Naive thymus-derived CD4-positive, alpha-beta T cell (primary cell): ENCODE data around the gene SLC1A7. TPM values are rescaled to one million over a fixed set of nuclear protein-coding genes. Genes with fewer than 3 reads are reported as not detected.
A peak's percentile ranks its signal among the peaks of the same experiment; 100 is the strongest.

ENCODE experiments used
- ATAC-seq: fragments of 150-1000 bp; cut with Tn5 transposase; 2 replicates; pipeline ENCODE4 v1.10.0; 2021; ENCODE audit warnings: mild to moderate bottlenecking, moderate library complexity
- CTCF ChIA-PET: fragments of 350-600 bp; sonication (Branson Sonifier 250); formaldehyde crosslinking; loops from one replicate; lab custom pipeline; 2021; ENCODE audit warnings: antibody characterized with exemption; lab: Charles Lee
- POLR2A ChIA-PET: fragments of 350-600 bp; sonication (Branson Sonifier 250); formaldehyde crosslinking; loops from one replicate; lab custom pipeline; 2021; ENCODE audit warnings: antibody characterized with exemption, inconsistent platforms; lab: Charles Lee
- DNase-seq, 9 donors: peaks; one replicate each; pipeline versions ENCODE4 v3.0.0 to v3.0.0-alpha.2; 2020 to 2022; ENCODE audit warnings: mixed read lengths in 1 of 9
- H3K27ac ChIP-seq: one replicate; pipeline ENCODE4 v1.7.0; 2013; ENCODE audit warnings: mild to moderate bottlenecking, low read depth, low read length, moderate library complexity
- H3K27me3 ChIP-seq, 2 donors: one replicate each; pipeline ENCODE4 v1.7.0; 2013; ENCODE audit warnings: low read length in 2 of 2, mild to moderate bottlenecking in 2 of 2, moderate library complexity in 2 of 2; ENCODE audit not compliant: control insufficient read depth in 2 of 2, insufficient read depth in 2 of 2
- H3K36me3 ChIP-seq, 3 experiments: 1 replicate in 2 of 3; 2 replicates in 1 of 3; pipeline ENCODE4 v1.7.0; 2013; ENCODE audit warnings: low read length in 3 of 3, mild to moderate bottlenecking in 3 of 3, moderate library complexity in 1 of 3; ENCODE audit not compliant: insufficient read depth in 3 of 3, control insufficient read depth in 2 of 3
- H3K4me1 ChIP-seq, 2 donors: one replicate each; pipeline ENCODE4 v1.7.0; 2013; ENCODE audit warnings: low read length in 2 of 2, mild to moderate bottlenecking in 2 of 2, moderate library complexity in 1 of 2; ENCODE audit not compliant: control insufficient read depth in 2 of 2, insufficient read depth in 2 of 2
- H3K4me3 ChIP-seq: 2 replicates; pipeline ENCODE4 v1.7.0; 2013; ENCODE audit warnings: mild to moderate bottlenecking, low read length
- H3K9me3 ChIP-seq, 3 experiments: 1 replicate in 2 of 3; 2 replicates in 1 of 3; pipeline ENCODE4 v1.7.0; 2013; ENCODE audit warnings: low read length in 3 of 3; ENCODE audit not compliant: control insufficient read depth in 2 of 3
- H3K27ac Mint-ChIP-seq, 9 donors: one replicate each; pipeline ENCODE4 v1.8.0; 2020 to 2022; ENCODE audit warnings: mixed read lengths in 9 of 9, mild to moderate bottlenecking in 8 of 9, moderate library complexity in 5 of 9, inconsistent platforms in 2 of 9
- H3K27me3 Mint-ChIP-seq, 5 donors: one replicate each; pipeline ENCODE4 v1.8.0; 2021 to 2022; ENCODE audit warnings: mixed read lengths in 5 of 5, mild to moderate bottlenecking in 1 of 5
- H3K36me3 Mint-ChIP-seq, 5 donors: one replicate each; pipeline ENCODE4 v1.8.0; 2020 to 2022; ENCODE audit warnings: mixed read lengths in 5 of 5, mild to moderate bottlenecking in 3 of 5, inconsistent platforms in 1 of 5
- H3K4me1 Mint-ChIP-seq, 7 donors: one replicate each; pipeline ENCODE4 v1.8.0; 2020 to 2022; ENCODE audit warnings: mixed read lengths in 7 of 7, mild to moderate bottlenecking in 3 of 7, inconsistent platforms in 1 of 7
- H3K4me3 Mint-ChIP-seq, 10 donors: one replicate each; pipeline ENCODE4 v1.8.0; 2020 to 2022; ENCODE audit warnings: mild to moderate bottlenecking in 10 of 10, mixed read lengths in 10 of 10, moderate library complexity in 6 of 10, inconsistent platforms in 2 of 10
- H3K9me3 Mint-ChIP-seq, 11 donors: one replicate each; pipeline ENCODE4 v1.8.0; 2020 to 2022; ENCODE audit warnings: mixed read lengths in 11 of 11, mild to moderate bottlenecking in 4 of 11, inconsistent platforms in 1 of 11, moderate library complexity in 1 of 11
- intact Hi-C, 2 donors: fragments of 100-400 bp; cut with micrococcal nuclease; formaldehyde crosslinking; loops; one replicate each; pipeline ENCODE4 v1.15.1; 2023
- polyA plus RNA-seq, 2 donors: library from polyadenylated mRNA; unstranded; fragments of 300-500 nt; fragmentation: Illumina TruSeq; gene quantifications; one replicate each; pipeline ENCODE4 v1.2.3, GENCODE V29; 2021
- total RNA-seq, 6 experiments: library from RNA in 5 of 6; stranded (reverse) in 5 of 6; gene quantifications; 1 replicate in 5 of 6; 2 replicates in 1 of 6; pipeline ENCODE4 v1.2.3 and lab custom pipeline; 2021 to 2026

Gene SLC1A7
- total and polyA plus RNA-seq, 7 experiments from 2014 or later = 0.16 to 1.8 TPM; not detected in 5

DNA sequence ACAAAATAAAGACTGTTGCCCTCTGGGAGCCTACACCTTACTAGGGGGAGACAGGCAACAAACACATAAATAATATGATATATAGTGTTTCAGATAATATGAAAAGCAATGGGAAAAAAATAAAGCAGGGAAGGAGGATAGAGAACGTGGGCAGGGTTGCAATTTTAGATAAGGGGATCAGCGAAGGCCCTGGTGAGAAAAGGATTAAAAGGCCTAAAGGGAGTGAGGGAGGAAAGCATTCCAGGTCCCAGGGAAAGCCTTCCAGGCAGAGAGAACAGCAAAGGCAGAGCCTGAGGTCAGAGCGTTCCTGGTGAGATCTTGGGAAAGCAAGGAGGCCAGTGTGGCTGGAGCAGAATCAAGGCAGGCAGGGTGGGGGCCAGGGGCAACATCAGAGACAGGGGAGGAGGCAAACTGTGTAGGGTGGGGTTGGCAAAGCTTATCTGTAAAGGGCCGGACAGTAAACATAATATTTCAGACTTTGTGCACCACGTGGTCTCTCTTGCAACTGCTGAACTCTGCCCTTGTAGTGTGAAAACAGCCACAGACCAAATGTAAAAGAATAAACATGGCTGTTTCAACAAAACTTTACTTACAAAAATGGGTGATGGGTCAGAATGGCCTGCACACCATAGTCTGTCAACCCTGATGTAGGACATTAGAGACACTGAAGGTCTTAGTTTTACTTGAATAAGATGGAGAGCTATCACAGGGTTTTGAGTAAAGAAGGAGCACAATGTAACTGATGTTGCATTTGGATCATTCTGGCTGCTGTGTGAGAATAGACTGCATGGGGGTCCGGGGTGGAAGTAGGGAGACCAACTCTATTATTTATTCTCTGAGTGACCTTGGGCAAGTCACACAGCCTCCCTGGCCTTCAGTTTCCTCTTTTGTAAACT lies 40.9 kb upstream of the SLC1A7 start:
- Mint-ChIP-seq H3K36me3 (no peaks in the 10 kb centered on the region), H3K9me3 (no peaks in the 10 kb centered on the region), H3K4me1 (no peaks in the 10 kb centered on the region), H3K4me3 (no peak overlapping the region), H3K27me3 (peaks cover 0 to 27% (median 12%) of the 10 kb centered on the region in 5 donors), H3K27ac (no peak overlapping the region)
- Histone ChIP-seq H3K27ac (no peak overlapping the region), H3K4me3 (no peak overlapping the region), H3K4me1 (no peaks in the 10 kb centered on the region), H3K36me3 (no peaks in the 10 kb centered on the region), H3K9me3 (no peaks in the 10 kb centered on the region), H3K27me3 (no peaks in the 10 kb centered on the region)
- ATAC-seq (no peak), DNase-seq (no peak)
- ChIA-PET CTCF (interaction anchor here (0.5 to 1.3 kb wide), 4 partner anchors 13 to 304 kb away, joined by 3 to 4 read pairs (median 4); partner anchors contain the start of gene CPT2), POLR2A (interaction anchor here (1.0 kb wide), 1 partner anchor 15 kb away, joined by 3 read pairs; no protein-coding TSS in a partner anchor)
- intact Hi-C loops = loop anchor here (2.0 to 5.0 kb wide), 3 partner anchors 256 to 1287 kb away; partner anchors contain the start of genes ECHDC2 (in 1 of the 2) and SCP2 (in 1 of the 2)

DNA sequence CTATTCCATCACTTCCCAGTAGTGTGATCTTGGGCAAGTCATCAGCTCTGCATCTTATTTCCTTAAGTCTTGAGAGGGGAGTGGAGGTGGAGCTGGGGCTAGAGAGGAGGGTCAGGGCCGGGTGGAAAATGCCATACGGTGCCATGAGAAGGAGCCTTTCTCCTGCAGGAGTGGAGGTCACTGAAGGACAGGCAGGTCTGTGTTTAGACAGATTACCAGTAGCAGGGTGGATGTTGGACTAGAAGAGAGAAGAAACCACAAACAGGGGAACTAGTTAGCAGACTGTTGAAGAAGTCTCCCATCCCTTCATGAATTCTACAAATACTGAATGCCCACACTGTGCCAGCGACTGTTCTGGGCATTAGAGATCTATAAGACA lies 40.3 kb upstream of the SLC1A7 start:
- POLR2A ChIA-PET = interaction anchor here (1.0 kb wide), 1 partner anchor 15 kb away, joined by 3 read pairs; no protein-coding TSS in a partner anchor

GRCh38 chr1:53182111-53182593 lies 39.7 kb upstream of the SLC1A7 start:
- Mint-ChIP-seq H3K36me3 (no peaks in the 10 kb centered on the region), H3K27me3 (peaks cover 4 to 25% (median 6%) of the 10 kb centered on the region in 5 donors), H3K4me1 (no peaks in the 10 kb centered on the region), H3K27ac (no peak overlapping the region), H3K4me3 (no peak overlapping the region), H3K9me3 (no peaks in the 10 kb centered on the region)
- Histone ChIP-seq H3K4me3 (no peak overlapping the region), H3K9me3 (no peaks in the 10 kb centered on the region), H3K27ac (no peak overlapping the region), H3K27me3 (no peaks in the 10 kb centered on the region), H3K4me1 (no peaks in the 10 kb centered on the region), H3K36me3 (no peaks in the 10 kb centered on the region)
- intact Hi-C loops = loop anchor here (1.0 to 5.0 kb wide), 5 partner anchors 255 to 1285 kb away; partner anchors contain the start of genes ECHDC2 (in 1 of the 2) and SCP2 (in 1 of the 2)
- POLR2A ChIA-PET = interaction anchor here (1.0 kb wide), 1 partner anchor 16 kb away, joined by 3 read pairs; no protein-coding TSS in a partner anchor
- DNase-seq = peak; percentile 44 to 76 (median 69)
- CTCF ChIA-PET = interaction anchor here (0.7 to 1.1 kb wide), 3 partner anchors 9 to 18 kb away, joined by 3 to 4 read pairs (median 4); partner anchors contain the start of gene CPT2
- ATAC-seq = peak; percentile 90

More for the DNA sequence above, 40.3 kb upstream of the SLC1A7 start:
- intact Hi-C loops = loop anchor here (1.0 to 5.0 kb wide), 5 partner anchors 255 to 1286 kb away; partner anchors contain the start of genes ECHDC2 (in 1 of the 2) and SCP2 (in 1 of the 2)
- no peak overlapping the region for H3K27ac Mint-ChIP-seq
- no peaks in the 10 kb centered on the region for H3K4me1 Mint-ChIP-seq
- H3K36me3 Mint-ChIP-seq = no peaks in the 10 kb centered on the region
- ATAC-seq = no peak
- Histone ChIP-seq H3K27me3 (no peaks in the 10 kb centered on the region), H3K9me3 (no peaks in the 10 kb centered on the region), H3K4me3 (no peak overlapping the region), H3K4me1 (no peaks in the 10 kb centered on the region), H3K36me3 (no peaks in the 10 kb centered on the region), H3K27ac (no peak overlapping the region)
- CTCF ChIA-PET = interaction anchor here (0.5 to 1.1 kb wide), 4 partner anchors 9 to 303 kb away, joined by 3 to 4 read pairs (median 4); partner anchors contain the start of gene CPT2
- H3K9me3 Mint-ChIP-seq = no peaks in the 10 kb centered on the region
- no peak for DNase-seq
- no peak overlapping the region for H3K4me3 Mint-ChIP-seq
- peaks cover under 1 to 25% (median 10%) of the 10 kb centered on the region in 5 donors for H3K27me3 Mint-ChIP-seq

DNA sequence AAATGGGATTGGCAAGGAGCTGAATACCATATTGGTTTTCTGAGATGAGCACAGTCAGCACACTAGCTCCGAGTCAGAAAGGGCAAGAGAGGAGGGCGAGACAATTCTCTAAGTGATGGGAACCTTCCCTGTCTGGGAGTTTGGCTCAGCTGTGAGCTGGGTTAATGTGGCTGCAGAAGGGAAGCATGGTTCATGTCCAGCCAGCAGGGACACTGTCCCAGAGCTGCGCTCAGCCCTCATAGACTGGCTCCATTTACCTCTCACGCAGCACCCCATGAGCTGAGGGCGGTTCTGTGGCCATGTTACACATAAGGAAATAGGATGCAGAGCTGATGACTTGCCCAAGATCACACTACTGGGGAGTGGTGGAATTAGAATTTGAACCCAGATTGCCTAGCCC lies 38.5 kb upstream of the SLC1A7 start:
- no peak overlapping the region for H3K27ac ChIP-seq
- Mint-ChIP-seq H3K4me3 (no peak overlapping the region), H3K27ac (no peak overlapping the region), H3K36me3 (no peaks in the 10 kb centered on the region), H3K27me3 (peaks cover 4 to 21% (median 14%) of the 10 kb centered on the region in 5 donors), H3K4me1 (no peaks in the 10 kb centered on the region), H3K9me3 (no peaks in the 10 kb centered on the region)
- DNase-seq = no peak
- H3K27me3 ChIP-seq = no peaks in the 10 kb centered on the region
- CTCF ChIA-PET = interaction anchor here (0.8 kb wide), 1 partner anchor 480 kb away, joined by 3 read pairs; no protein-coding TSS in a partner anchor
- ATAC-seq = no peak
- H3K36me3 ChIP-seq = no peaks in the 10 kb centered on the region
- no peaks in the 10 kb centered on the region for H3K4me1 ChIP-seq
- H3K9me3 ChIP-seq = no peaks in the 10 kb centered on the region
- intact Hi-C loops = loop anchor here (5.0 kb wide), 2 partner anchors 254 to 259 kb away; partner anchors contain the start of genes ECHDC2 (in 1 of the 2) and SCP2 (in 1 of the 2)
- no peak overlapping the region for H3K4me3 ChIP-seq
- POLR2A ChIA-PET = interaction anchor here (0.6 kb wide), 1 partner anchor 56 kb away, joined by 4 read pairs; no protein-coding TSS in a partner anchor

- H3K36me3 Mint-ChIP-seq = no peaks in the 10 kb centered on the region
- Histone ChIP-seq H3K4me1 (no peaks in the 10 kb centered on the region), H3K27ac (no peak overlapping the region), H3K4me3 (no peak overlapping the region), H3K27me3 (no peaks in the 10 kb centered on the region), H3K9me3 (no peaks in the 10 kb centered on the region), H3K36me3 (no peaks in the 10 kb centered on the region)
- H3K9me3 Mint-ChIP-seq = no peaks in the 10 kb centered on the region
- no peak for DNase-seq
- H3K27ac Mint-ChIP-seq = no peak overlapping the region
- no peak overlapping the region for H3K4me3 Mint-ChIP-seq
- no peaks in the 10 kb centered on the region for H3K4me1 Mint-ChIP-seq
- ChIA-PET CTCF (no interaction called here), POLR2A (interaction anchor here (0.6 kb wide), 1 partner anchor 57 kb away, joined by 4 read pairs; no protein-coding TSS in a partner anchor)
- no peak for ATAC-seq
- H3K27me3 Mint-ChIP-seq = peaks cover 10 to 26% (median 18%) of the 10 kb centered on the region in 5 donors
- intact Hi-C loops = loop anchor here (5.0 kb wide), 2 partner anchors 253 to 258 kb away; partner anchors contain the start of genes ECHDC2 (in 1 of the 2) and SCP2 (in 1 of the 2)
Observed at GRCh38 chr1:53180226-53180625, 37.8 kb upstream of the SLC1A7 start.
